Measurements from ENCODE around the gene FERMT3.

DNA sequence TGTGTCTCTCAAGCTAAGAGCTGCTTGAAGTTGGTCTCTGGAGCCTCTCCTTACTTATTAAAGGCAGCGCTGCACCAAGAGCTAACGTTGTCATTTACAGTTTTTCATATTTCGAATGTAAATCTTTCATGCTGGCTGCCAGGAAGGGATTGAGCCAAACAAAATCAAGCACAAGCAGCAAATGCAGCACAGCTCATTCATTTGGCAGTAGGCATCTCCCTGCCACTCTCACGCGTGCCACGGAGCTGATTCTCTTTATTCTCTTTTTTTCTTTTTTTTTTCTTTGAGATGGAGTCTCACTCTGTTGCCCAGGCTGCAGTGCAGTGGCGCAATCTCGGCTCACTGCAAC is 26.4 kb downstream of the FERMT3 start:
- no peak for TF ChIP-seq POLR2A (IDR thresholded peaks at IDR 0.05; ENCODE audit: insufficient read depth in 1 of 2, low read depth in 2 of 2, low read length in 2 of 2)
- TF ChIP-seq MEIS1 (CRISPR knock-in tag; IDR thresholded peaks at IDR 0.05; ENCODE audit: borderline replicate concordance), result no peak
- TF ChIP-seq ZNF121 (CRISPR knock-in tag; IDR thresholded peaks at IDR 0.05), result no peak
- TF ChIP-seq, protein P1, sequence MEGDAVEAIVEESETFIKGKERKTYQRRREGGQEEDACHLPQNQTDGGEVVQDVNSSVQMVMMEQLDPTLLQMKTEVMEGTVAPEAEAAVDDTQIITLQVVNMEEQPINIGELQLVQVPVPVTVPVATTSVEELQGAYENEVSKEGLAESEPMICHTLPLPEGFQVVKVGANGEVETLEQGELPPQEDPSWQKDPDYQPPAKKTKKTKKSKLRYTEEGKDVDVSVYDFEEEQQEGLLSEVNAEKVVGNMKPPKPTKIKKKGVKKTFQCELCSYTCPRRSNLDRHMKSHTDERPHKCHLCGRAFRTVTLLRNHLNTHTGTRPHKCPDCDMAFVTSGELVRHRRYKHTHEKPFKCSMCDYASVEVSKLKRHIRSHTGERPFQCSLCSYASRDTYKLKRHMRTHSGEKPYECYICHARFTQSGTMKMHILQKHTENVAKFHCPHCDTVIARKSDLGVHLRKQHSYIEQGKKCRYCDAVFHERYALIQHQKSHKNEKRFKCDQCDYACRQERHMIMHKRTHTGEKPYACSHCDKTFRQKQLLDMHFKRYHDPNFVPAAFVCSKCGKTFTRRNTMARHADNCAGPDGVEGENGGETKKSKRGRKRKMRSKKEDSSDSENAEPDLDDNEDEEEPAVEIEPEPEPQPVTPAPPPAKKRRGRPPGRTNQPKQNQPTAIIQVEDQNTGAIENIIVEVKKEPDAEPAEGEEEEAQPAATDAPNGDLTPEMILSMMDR (CRISPR knock-in tag; IDR thresholded peaks at IDR 0.05), result no peak
- no peak for TF ChIP-seq NFE2L1 (CRISPR knock-in tag; IDR thresholded peaks at IDR 0.05; ENCODE audit: borderline replicate concordance)
- TF ChIP-seq, protein P2, sequence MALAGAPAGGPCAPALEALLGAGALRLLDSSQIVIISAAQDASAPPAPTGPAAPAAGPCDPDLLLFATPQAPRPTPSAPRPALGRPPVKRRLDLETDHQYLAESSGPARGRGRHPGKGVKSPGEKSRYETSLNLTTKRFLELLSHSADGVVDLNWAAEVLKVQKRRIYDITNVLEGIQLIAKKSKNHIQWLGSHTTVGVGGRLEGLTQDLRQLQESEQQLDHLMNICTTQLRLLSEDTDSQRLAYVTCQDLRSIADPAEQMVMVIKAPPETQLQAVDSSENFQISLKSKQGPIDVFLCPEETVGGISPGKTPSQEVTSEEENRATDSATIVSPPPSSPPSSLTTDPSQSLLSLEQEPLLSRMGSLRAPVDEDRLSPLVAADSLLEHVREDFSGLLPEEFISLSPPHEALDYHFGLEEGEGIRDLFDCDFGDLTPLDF (CRISPR knock-in tag; IDR thresholded peaks at IDR 0.05), result no peak
